Right cardiac atrium (tissue), 5 donors: ENCODE data around the gene GBX1. TPM values are rescaled to one million over a fixed set of nuclear protein-coding genes. Genes with fewer than 3 reads are reported as not detected.

Source experiments
- ATAC-seq, 2 donors: fragments of 200-7000 bp; cut with Tn5 transposase; one replicate each; pipeline versions ENCODE4 v1.8.0 to v1.9.1; 2020; ENCODE audit warnings: moderate library complexity in 2 of 2, mild to moderate bottlenecking in 1 of 2
- DNase-seq, 3 donors: peaks; one replicate each; pipeline ENCODE4 v3.0.0-alpha.2; 2020
- H3K27ac ChIP-seq: one replicate; pipeline ENCODE4 v1.5.1; 2013; ENCODE audit warnings: mild to moderate bottlenecking, low read length, control low read depth, moderate library complexity
- H3K27me3 ChIP-seq: one replicate; pipeline ENCODE4 v1.6.1; 2013; ENCODE audit not compliant: control insufficient read depth, insufficient read depth
- H3K4me1 ChIP-seq: one replicate; pipeline ENCODE4 v1.6.1; 2013; ENCODE audit warnings: low read length; ENCODE audit not compliant: control insufficient read depth, insufficient read depth
- H3K4me3 ChIP-seq: one replicate; pipeline ENCODE4 v1.5.1; 2013; ENCODE audit warnings: low read length, control low read depth
- H3K9me3 ChIP-seq: one replicate; pipeline ENCODE4 v1.6.1; 2013; ENCODE audit warnings: low read length; ENCODE audit not compliant: control insufficient read depth
- WGBS: extraction: QIAGEN DNeasy Blood & Tissue Kit; methylation state at CpG from one replicate; pipeline ENCODE4 v1.1.7; 2013; 5-methylcytosine and 5-hydroxymethylcytosine counted together
- intact Hi-C, 4 donors: fragments of 100-400 bp; cut with DNase I; formaldehyde crosslinking; loops; one replicate each; pipeline versions ENCODE4 v1.11.0 to v1.14.0; 2022 to 2023
- polyA plus RNA-seq: library from polyadenylated mRNA; stranded (reverse); fragments of 200-250 nt; gene quantifications from one replicate; pipeline ENCODE4 v1.2.3, GENCODE V29; 2013
- total RNA-seq, 4 donors: library from RNA; stranded (reverse); fragmentation: NEBNext Ultra II Directional; extraction: Animal tissue kit (Norgen Biotek cat#: 25700); gene quantifications; one replicate each; pipeline ENCODE4 v1.2.1, GENCODE V29; 2021
- donor health status: healthy with polysubstance abuse.
- donor health status: DM: no; HTN: yes; CAD: no.
- donor health status: DM: no; HTN: no; CAD: no.
- donor health status: DM: no; HTN: yes; CAD: no; lungs with severe emphysema.
- donor health status: DM: yes; HTN: yes; CAD: no.

GBX1 gene
- total and polyA plus RNA-seq, 5 donors = 0.14 to 1.0 (median 0.40) TPM; not detected in 2

GRCh38 chr7:151135866-151136843 lies 31.3 kb downstream of the GBX1 start:
- Histone ChIP-seq H3K9me3 (no peaks in the 10 kb centered on the region), H3K27ac (no peak overlapping the region), H3K27me3 (no peaks in the 10 kb centered on the region), H3K4me3 (no peak overlapping the region), H3K4me1 (peaks cover 8% of the 10 kb centered on the region)
- 91% methylated on average over 33 of the region's 33 CpGs for WGBS
- intact Hi-C loops = no loop called here
- DNase-seq (peak in 1 of 3 donors; percentile 43), ATAC-seq (no peak)

GRCh38 chr7:151135525-151135845 lies 32.0 kb downstream of the GBX1 start:
- H3K4me3 ChIP-seq = no peak overlapping the region
- 95% methylated on average over 5 of the region's 5 CpGs for WGBS
- peaks cover 8% of the 10 kb centered on the region for H3K4me1 ChIP-seq
- no peaks in the 10 kb centered on the region for H3K9me3 ChIP-seq
- DNase-seq (peak in 1 of 3 donors; percentile 36), ATAC-seq (no peak)
- H3K27ac ChIP-seq = no peak overlapping the region
- H3K27me3 ChIP-seq = no peaks in the 10 kb centered on the region
- intact Hi-C loops = no loop called here

- Histone ChIP-seq H3K27me3 (no peaks in the 10 kb centered on the region), H3K4me3 (no peak overlapping the region), H3K9me3 (no peaks in the 10 kb centered on the region), H3K27ac (no peak overlapping the region), H3K4me1 (peaks cover 8% of the 10 kb centered on the region)
- peak in 1 of 3 donors; percentile 20 for DNase-seq
- no peak for ATAC-seq
- intact Hi-C loops = no loop called here
- WGBS = 90% methylated on average over 14 of the region's 14 CpGs
These were observed 32.6 kb downstream of the GBX1 start for GRCh38 chr7:151134743-151135524.

- no peak for ATAC-seq
- intact Hi-C loops = no loop called here
- Histone ChIP-seq H3K4me3 (no peak overlapping the region), H3K27ac (no peak overlapping the region), H3K27me3 (no peaks in the 10 kb centered on the region), H3K9me3 (no peaks in the 10 kb centered on the region), H3K4me1 (peaks cover 8% of the 10 kb centered on the region)
- WGBS = 88% methylated on average over 24 of the region's 24 CpGs
- peak in 2 of 3 donors; percentile 12 to 43 for DNase-seq
These were observed 33.3 kb downstream of the GBX1 start for GRCh38 chr7:151133986-151134742.

GRCh38 chr7:151133266-151133985 lies 34.1 kb downstream of the GBX1 start:
- Histone ChIP-seq H3K27ac (no peak overlapping the region), H3K27me3 (no peaks in the 10 kb centered on the region), H3K4me3 (no peak overlapping the region), H3K4me1 (peaks cover 5% of the 10 kb centered on the region), H3K9me3 (no peaks in the 10 kb centered on the region)
- WGBS = 91% methylated on average over 16 of the region's 16 CpGs
- DNase-seq = no peak
- intact Hi-C loops = no loop called here
- no peak for ATAC-seq

GRCh38 chr7:151132461-151133205 lies 34.9 kb downstream of the GBX1 start:
- ATAC-seq (no peak), DNase-seq (peak in 2 of 3 donors; percentile 7 to 38)
- intact Hi-C loops = no loop called here
- Histone ChIP-seq H3K4me1 (no peaks in the 10 kb centered on the region), H3K4me3 (no peak overlapping the region), H3K9me3 (no peaks in the 10 kb centered on the region), H3K27me3 (no peaks in the 10 kb centered on the region), H3K27ac (no peak overlapping the region)
- 93% methylated on average over 21 of the region's 21 CpGs for WGBS

GRCh38 chr7:151131592-151132293 lies 35.8 kb downstream of the GBX1 start:
- no peaks in the 10 kb centered on the region for H3K9me3 ChIP-seq
- H3K4me3 ChIP-seq = no peak overlapping the region
- ATAC-seq = peak in 1 of 2 donors; percentile 7
- no peaks in the 10 kb centered on the region for H3K4me1 ChIP-seq
- no peaks in the 10 kb centered on the region for H3K27me3 ChIP-seq
- DNase-seq = peak in 2 of 3 donors; percentile 16 to 56
- 70% methylated on average over 19 of the region's 19 CpGs for WGBS
- intact Hi-C loops = no loop called here
- H3K27ac ChIP-seq = no peak overlapping the region

- H3K4me1 ChIP-seq = no peaks in the 10 kb centered on the region
- H3K4me3 ChIP-seq = no peak overlapping the region
- no peak for ATAC-seq
- peak in 1 of 3 donors; percentile 27 for DNase-seq
- 93% methylated on average over 13 of the region's 13 CpGs for WGBS
- no peaks in the 10 kb centered on the region for H3K9me3 ChIP-seq
- H3K27me3 ChIP-seq = no peaks in the 10 kb centered on the region
- H3K27ac ChIP-seq = no peak overlapping the region
- intact Hi-C loops = no loop called here
These were observed 36.3 kb downstream of the GBX1 start for GRCh38 chr7:151131224-151131591.

- no peak for ATAC-seq
- Histone ChIP-seq H3K4me3 (no peak overlapping the region), H3K4me1 (no peaks in the 10 kb centered on the region), H3K27me3 (no peaks in the 10 kb centered on the region), H3K27ac (no peak overlapping the region), H3K9me3 (no peaks in the 10 kb centered on the region)
- intact Hi-C loops = no loop called here
- 95% methylated on average over 17 of the region's 17 CpGs for WGBS
- peak in 1 of 3 donors; percentile 8 for DNase-seq
These were observed 36.7 kb downstream of the GBX1 start for GRCh38 chr7:151130741-151131157.
